ENCODE data around the gene IGHMBP2.

IGHMBP2 gene

GRCh38 chr11:68928136-68928880 lies 24.6 kb downstream of the IGHMBP2 start:
- no peak for DNase-seq

GRCh38 chr11:68929135-68929534 lies 25.4 kb downstream of the IGHMBP2 start:
- DNase-seq = no peak

- no peak for DNase-seq
These were observed 26.2 kb downstream of the IGHMBP2 start for GRCh38 chr11:68929706-68930570.

DNA sequence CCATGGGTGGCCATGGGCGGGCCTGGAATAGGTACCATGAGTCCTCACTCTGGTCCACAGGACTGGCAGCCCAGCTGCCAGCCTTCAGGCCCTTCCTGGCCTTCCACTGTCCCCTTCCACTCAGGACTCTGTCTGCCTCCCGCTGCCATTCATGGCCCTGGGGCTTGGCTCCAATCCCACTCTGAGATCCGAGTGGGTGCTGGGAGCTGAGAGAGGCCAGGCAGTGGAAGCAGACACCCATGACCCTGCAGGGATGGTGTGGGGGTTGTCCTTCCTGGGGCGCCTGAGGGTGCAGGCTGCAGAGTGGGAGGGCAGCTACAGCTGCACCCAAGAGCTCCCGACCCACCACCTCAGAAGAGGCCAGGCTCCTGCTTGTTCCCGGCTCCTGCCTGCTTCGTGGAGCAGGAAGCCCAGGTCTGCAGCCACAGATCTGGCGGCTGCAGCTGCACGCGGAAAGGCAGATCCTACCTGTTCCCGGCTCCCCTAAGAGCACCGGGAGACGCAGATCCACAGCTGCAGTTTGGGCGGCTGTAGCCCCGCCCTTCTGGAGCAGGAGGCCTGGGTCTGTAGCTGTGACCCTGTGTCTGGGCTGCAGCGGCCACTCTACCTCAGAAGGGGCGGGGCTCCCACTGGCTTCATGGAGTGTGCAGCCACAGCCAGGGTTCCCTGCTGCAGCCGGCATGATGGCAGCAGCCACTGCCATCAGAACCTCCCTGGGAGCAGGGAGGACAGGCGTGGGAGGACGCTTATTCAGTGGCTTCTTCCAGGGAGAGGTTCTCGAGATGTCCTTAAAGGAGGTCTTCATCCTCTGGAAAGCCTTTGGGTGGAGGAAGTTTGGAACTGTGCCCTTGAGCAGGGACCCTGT lies 27.5 kb downstream of the IGHMBP2 start:
- DNase-seq = no peak

DNA sequence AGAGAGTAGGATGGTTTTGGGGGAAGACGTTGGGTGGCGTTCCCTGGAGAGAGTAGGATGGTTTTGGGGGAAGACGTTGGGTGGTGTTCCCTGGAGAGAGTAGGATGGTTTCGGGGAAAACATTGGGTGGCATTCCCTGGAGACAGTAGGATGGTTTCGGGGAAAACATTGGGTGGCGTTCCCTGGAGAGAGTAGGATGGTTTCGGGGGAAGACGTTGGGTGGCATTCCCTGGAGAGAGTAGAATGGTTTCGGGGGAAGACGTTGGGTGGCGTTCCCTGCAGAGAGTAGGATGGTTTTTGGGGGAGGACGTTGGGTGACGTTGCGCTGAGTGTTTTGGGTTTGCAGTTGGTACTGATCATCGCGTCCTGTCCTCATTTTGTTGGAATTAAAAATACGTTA lies 28.2 kb downstream of the IGHMBP2 start:
- DNase-seq = no peak

DNA sequence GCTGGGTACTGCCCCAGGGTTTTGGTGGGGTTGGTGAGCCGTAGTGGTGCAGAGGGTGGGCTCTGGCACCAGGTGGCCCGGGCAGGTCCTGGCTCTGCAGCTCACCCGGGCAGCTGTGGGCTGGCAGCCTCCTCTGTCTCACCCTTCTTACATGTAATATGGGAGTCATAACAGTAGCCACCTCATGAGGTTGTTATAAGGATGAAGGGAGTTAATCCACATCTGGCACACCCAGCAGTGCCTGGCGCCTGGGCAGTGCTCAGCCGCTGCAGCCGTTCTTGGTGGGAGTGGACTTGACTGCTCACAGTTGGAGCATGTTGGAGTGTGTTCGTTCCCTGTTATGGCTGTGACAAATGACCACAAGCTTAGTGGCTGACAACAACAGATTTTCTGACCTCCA lies 28.7 kb downstream of the IGHMBP2 start:
- DNase-seq = no peak

DNA sequence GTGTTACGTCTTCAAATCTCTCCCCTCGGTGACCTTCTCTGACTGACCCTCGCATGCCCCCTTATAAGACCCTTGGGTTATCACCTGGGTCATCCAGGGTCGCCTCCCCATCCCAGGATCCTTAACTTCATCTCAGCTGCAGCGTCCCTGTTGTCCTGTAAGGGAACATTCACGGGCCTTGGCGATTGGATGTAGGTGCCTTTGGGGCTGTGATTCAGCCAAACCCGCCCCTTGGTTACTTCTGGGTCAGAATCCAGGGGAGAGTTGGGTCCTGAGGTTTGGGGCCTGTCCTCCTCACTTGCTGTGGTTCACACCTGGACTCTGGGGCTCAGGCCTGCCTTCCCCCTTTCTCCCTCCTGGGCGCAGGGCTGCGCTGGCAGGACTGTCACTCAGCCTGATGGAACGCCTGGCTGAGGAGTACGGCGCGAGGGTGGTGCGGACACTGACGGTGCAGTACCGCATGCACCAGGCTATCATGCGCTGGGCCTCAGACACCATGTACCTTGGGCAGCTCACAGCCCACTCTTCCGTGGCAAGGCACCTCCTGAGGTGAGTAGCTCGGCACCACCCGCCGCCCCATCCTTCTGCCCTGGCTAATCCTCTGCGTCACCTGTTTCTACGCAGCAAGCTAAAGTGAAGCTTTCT lies 29.4 kb downstream of the IGHMBP2 start:
- DNase-seq = no peak

GRCh38 chr11:68933605-68934320 lies 30.1 kb downstream of the IGHMBP2 start:
- DNase-seq = no peak

DNA sequence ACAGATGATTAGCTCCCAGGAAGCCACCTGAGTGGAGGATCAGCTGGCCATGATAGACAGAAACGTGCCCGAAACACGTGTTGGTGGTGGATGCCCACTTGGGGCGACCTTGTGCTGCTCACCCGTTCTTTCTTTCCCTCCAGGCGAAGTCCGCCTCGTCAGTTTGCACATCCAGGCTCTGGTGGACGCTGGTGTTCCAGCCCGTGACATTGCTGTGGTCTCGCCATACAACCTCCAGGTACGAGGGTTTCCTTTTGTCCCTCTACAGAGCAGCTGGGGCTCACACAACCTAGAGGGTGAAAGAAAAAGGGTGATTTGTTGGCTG lies 30.6 kb downstream of the IGHMBP2 start:
- DNase-seq = no peak

- DNase-seq = no peak
These were observed 31.0 kb downstream of the IGHMBP2 start for GRCh38 chr11:68934666-68935065.

DNA sequence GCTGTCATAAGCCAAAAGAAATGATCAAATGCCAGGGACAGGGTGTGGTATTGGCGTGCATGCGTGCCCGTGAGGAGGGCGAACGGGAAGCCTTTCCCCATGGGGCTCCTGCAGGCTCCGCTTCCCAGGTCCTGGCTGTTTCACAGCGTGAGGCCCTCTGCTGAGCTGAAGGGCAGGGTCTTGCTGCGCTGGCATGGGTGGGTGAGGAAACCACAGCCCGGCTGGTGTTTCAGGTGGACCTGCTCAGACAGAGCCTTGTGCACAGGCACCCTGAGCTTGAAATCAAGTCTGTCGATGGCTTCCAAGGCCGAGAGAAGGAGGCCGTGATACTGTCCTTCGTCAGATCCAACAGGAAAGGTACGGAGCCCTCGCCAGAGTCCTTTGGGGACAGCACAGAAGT lies 31.4 kb downstream of the IGHMBP2 start:
- no peak for DNase-seq

DNA sequence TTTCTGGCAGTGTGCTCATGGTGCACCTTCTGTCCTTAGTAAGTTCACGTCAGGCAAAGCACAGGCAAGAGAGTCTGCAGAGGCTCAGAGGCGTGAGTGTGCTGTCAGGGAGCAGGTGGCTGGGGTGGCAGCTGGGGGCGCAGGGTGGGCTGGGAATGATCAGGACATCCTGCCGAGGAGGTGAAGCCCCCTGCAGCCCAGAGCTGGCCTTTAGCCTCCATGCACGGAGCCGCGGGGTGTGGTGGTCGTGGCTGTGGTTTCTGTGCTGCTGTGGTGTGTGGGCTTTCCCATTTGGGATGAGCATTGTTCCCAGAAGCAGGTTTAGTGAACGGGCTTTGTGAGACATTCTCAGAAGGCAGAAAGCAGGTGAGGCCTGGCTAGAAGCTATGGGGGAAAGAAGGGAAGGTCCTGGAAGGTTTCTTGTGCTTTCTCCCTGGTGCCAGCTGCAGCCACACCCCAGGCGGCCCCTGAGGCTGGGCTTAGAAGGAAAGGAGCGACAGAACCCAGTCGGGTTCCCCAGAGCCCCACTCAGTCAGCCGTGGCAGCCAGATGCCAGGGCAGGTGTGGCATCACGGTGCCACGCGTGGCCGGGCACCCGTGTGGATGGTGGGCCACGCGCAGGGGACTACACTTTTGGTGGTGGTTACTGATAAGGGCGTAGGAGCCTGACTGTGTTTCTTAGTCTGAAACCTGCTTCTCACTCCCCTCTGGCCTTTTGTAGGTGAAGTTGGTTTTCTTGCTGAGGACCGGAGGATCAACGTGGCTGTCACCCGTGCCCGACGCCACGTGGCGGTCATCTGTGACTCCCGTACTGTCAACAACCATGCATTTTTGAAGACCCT lies 32.0 kb downstream of the IGHMBP2 start:
- DNase-seq = no peak

GRCh38 chr11:68936358-68936636 lies 32.6 kb downstream of the IGHMBP2 start:
- DNase-seq = no peak

DNA sequence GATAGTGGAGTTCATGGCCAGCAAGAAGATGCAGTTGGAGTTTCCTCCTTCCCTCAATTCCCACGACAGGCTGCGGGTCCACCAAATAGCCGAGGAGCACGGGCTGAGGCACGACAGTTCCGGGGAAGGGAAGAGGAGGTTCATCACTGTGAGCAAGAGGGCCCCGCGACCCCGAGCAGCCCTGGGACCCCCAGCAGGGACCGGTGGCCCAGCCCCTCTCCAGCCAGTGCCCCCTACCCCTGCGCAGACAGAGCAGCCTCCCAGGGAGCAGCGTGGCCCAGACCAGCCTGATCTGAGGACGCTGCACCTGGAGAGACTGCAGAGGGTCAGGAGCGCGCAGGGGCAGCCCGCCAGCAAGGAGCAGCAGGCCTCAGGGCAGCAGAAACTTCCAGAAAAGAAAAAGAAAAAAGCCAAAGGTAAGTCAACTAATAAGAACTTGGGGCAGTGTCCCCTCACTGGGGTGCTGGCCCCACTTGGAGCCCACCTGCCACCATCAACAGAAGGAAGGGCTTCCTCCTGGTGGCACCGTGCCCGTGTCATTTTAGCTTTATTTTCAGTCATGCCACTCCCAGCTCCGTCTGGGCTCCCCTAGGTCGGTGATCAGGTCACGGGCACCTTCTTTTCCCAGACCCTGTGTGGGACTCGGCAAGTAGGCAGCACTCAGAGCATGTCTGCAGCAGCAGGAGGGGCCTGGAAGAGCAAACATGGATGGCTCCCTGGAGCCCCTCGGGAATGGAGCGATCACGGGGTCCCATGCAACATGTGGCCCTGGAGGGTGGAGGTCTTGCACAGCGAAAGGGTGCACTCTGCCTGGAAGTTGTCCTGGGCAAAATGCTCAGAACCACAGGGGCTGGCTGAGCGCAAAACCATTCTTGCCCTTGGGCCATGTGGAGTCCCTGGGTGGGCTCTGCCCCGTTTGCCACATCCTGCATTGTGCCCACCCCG lies 33.3 kb downstream of the IGHMBP2 start:
- no peak for DNase-seq

DNA sequence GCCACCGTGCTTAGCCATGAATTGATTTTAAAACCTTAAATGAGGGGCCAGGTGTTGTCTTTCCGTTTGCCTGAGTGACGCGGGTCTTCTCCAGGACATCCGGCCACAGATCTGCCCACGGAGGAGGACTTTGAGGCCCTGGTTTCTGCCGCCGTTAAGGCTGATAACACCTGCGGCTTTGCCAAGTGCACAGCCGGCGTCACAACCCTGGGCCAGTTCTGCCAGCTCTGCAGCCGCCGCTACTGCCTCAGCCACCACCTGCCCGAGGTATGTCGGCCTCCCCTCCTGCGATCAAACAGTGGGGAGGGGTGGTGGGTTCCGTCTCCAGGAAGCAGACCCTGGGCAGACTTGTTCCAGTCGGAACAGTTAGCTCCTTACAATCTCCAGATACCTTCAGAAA lies 34.4 kb downstream of the IGHMBP2 start:
- DNase-seq = peak in 1 of 2 experiments; percentile 40

- no peak for DNase-seq
These were observed 35.3 kb downstream of the IGHMBP2 start for GRCh38 chr11:68938816-68939582.

- DNase-seq = no peak
These were observed 36.2 kb downstream of the IGHMBP2 start for GRCh38 chr11:68939583-68940555.

- no peak for DNase-seq
These were observed 37.1 kb downstream of the IGHMBP2 start for GRCh38 chr11:68940651-68941323.
